HL-60 (cell line): ENCODE results near the gene PNCK.

ENCODE experiments used
- DNase-seq, 2 experiments: peaks; one replicate each; pipeline ENCODE4 v3.0.0-alpha.2; 2010 to 2020; ENCODE audit warnings: low read depth in 1 of 2, low spot score in 1 of 2
- H3K27ac ChIP-seq: fragments of 250-450 bp; sonication (Bioruptor Pico); replicated peaks from 2 replicates; pipeline ENCODE4 v1.5.1; 2020; ENCODE audit warnings: mild to moderate bottlenecking, moderate library complexity
- H3K27me3 ChIP-seq: fragments of 250-450 bp; sonication (Bioruptor Pico); 2 replicates; pipeline ENCODE4 v1.5.1; 2021; ENCODE audit warnings: mild to moderate bottlenecking, moderate library complexity; ENCODE audit not compliant: insufficient read depth, poor library complexity, severe bottlenecking
- H3K4me3 ChIP-seq: replicated peaks from 2 replicates; pipeline ENCODE4 v1.5.1; 2011; ENCODE audit warnings: mild to moderate bottlenecking, control low read depth, low read length; ENCODE audit not compliant: insufficient read depth
- GABPA ChIP-seq: IDR thresholded peaks from 2 replicates; pipeline ENCODE4 v1.6.1; 2012; ENCODE audit warnings: low read depth
- POLR2AphosphoS5 ChIP-seq: IDR thresholded peaks from 2 replicates; pipeline ENCODE4 v1.6.1; 2012; ENCODE audit warnings: low read depth
- SPI1 ChIP-seq: IDR thresholded peaks from 2 replicates; pipeline ENCODE4 v1.6.1; 2012; ENCODE audit warnings: low read depth, mild to moderate bottlenecking, borderline replicate concordance
- TF ChIP-seq, protein P1 (sequence below): IDR thresholded peaks from one replicate; pipeline ENCODE4 v1.5.1; 2011; ENCODE audit warnings: low read length, control low read depth, inconsistent platforms; ENCODE audit not compliant: insufficient read depth
- TF ChIP-seq, protein P2 (sequence below): IDR thresholded peaks from 2 replicates; pipeline ENCODE4 v1.6.1; 2012; ENCODE audit warnings: low read depth; ENCODE audit not compliant: insufficient replicate concordance

PNCK gene

DNA sequence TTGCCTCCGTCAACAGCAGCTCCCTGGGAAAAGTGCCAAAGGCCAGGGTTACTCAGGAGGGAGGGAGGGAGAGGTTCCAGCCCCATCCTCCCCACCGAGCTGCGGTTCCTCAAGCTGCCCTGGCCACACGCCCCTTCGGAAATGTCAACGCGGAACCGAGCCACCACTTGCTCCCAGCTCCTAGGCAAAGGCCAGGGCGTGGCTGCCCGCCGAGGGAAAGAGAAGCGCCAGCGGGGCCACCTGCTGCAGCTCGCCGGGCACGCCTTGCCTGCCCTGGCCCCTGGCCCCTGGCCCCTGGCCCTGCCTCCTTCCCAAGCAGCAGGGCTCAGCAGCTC, 29.4 kb upstream of the PNCK start:
- DNase-seq = no peak
- Histone ChIP-seq H3K27ac (no peak overlapping the region), H3K27me3 (no peaks in the 10 kb centered on the region), H3K4me3 (no peak overlapping the region)
- TF ChIP-seq POLR2AphosphoS5 (no peak), GABPA (no peak), SPI1 (no peak)
- TF ChIP-seq, protein P1, sequence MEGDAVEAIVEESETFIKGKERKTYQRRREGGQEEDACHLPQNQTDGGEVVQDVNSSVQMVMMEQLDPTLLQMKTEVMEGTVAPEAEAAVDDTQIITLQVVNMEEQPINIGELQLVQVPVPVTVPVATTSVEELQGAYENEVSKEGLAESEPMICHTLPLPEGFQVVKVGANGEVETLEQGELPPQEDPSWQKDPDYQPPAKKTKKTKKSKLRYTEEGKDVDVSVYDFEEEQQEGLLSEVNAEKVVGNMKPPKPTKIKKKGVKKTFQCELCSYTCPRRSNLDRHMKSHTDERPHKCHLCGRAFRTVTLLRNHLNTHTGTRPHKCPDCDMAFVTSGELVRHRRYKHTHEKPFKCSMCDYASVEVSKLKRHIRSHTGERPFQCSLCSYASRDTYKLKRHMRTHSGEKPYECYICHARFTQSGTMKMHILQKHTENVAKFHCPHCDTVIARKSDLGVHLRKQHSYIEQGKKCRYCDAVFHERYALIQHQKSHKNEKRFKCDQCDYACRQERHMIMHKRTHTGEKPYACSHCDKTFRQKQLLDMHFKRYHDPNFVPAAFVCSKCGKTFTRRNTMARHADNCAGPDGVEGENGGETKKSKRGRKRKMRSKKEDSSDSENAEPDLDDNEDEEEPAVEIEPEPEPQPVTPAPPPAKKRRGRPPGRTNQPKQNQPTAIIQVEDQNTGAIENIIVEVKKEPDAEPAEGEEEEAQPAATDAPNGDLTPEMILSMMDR = no peak
- TF ChIP-seq, protein P2, sequence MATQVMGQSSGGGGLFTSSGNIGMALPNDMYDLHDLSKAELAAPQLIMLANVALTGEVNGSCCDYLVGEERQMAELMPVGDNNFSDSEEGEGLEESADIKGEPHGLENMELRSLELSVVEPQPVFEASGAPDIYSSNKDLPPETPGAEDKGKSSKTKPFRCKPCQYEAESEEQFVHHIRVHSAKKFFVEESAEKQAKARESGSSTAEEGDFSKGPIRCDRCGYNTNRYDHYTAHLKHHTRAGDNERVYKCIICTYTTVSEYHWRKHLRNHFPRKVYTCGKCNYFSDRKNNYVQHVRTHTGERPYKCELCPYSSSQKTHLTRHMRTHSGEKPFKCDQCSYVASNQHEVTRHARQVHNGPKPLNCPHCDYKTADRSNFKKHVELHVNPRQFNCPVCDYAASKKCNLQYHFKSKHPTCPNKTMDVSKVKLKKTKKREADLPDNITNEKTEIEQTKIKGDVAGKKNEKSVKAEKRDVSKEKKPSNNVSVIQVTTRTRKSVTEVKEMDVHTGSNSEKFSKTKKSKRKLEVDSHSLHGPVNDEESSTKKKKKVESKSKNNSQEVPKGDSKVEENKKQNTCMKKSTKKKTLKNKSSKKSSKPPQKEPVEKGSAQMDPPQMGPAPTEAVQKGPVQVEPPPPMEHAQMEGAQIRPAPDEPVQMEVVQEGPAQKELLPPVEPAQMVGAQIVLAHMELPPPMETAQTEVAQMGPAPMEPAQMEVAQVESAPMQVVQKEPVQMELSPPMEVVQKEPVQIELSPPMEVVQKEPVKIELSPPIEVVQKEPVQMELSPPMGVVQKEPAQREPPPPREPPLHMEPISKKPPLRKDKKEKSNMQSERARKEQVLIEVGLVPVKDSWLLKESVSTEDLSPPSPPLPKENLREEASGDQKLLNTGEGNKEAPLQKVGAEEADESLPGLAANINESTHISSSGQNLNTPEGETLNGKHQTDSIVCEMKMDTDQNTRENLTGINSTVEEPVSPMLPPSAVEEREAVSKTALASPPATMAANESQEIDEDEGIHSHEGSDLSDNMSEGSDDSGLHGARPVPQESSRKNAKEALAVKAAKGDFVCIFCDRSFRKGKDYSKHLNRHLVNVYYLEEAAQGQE = no peak

- H3K4me3 ChIP-seq = no peak overlapping the region
- H3K27me3 ChIP-seq = no peaks in the 10 kb centered on the region
- no peak overlapping the region for H3K27ac ChIP-seq
- TF ChIP-seq, protein P1 = no peak
- TF ChIP-seq GABPA = no peak
- TF ChIP-seq, protein P2 = no peak
- no peak for TF ChIP-seq POLR2AphosphoS5
- TF ChIP-seq SPI1 = no peak
- DNase-seq = no peak
Measured at GRCh38 chrX:153702336-153703035, 28.9 kb upstream of the PNCK start.

- no peak overlapping the region for H3K4me3 ChIP-seq
- H3K27me3 ChIP-seq = no peaks in the 10 kb centered on the region
- no peak for DNase-seq
- TF ChIP-seq, protein P1 = no peak
- no peak for TF ChIP-seq POLR2AphosphoS5
- H3K27ac ChIP-seq = no peak overlapping the region
Measured at GRCh38 chrX:153701706-153702105, 28.1 kb upstream of the PNCK start.

DNA sequence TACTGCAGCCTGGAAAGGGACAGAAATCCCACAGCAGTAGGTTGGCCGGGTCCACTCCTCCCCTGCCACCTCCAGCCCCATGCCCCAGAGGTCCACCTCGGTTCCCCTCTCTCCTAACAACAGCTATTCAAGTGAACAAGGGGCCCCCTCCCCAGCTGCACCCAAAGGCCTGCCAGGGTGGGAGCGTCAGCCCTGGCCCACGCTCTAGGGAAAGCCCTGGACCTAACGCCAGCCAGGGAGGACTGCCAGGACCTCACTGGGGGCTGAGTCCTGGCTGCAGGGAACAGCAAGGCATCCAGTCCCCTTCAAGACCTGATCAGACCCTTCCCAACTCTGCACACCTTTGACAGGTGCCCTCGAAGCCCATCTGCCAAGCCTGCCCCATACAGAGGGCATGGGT, 27.4 kb upstream of the PNCK start:
- DNase-seq = no peak
- Histone ChIP-seq H3K27me3 (no peaks in the 10 kb centered on the region), H3K27ac (no peak overlapping the region), H3K4me3 (no peak overlapping the region)
- no peak for TF ChIP-seq SPI1
- TF ChIP-seq, protein P2 = no peak
- TF ChIP-seq, protein P1 = no peak
- no peak for TF ChIP-seq GABPA
- TF ChIP-seq POLR2AphosphoS5 = no peak
